SK-N-SH (cell line): Measurements from ENCODE around the gene FAM20B. TPM values are rescaled to one million over a fixed set of nuclear protein-coding genes. Genes with fewer than 3 reads are reported as not detected.
A peak's percentile ranks its signal among the peaks of the same experiment; 100 is the strongest.

Source experiments
- CTCF ChIA-PET: fragments of 300-600, 350-600 bp; formaldehyde crosslinking; extraction: SDS; loops from one replicate; lab custom pipeline; 2021; lab: Yijun Ruan, JAX
- POLR2A ChIA-PET: fragments of 350-600 bp; sonication (Branson Sonifier 250); formaldehyde crosslinking; extraction: SDS; loops from one replicate; lab custom pipeline; 2020; ENCODE audit warnings: antibody characterized with exemption, inconsistent platforms; lab: Yijun Ruan, JAX
- DNase-seq: peaks from one replicate; pipeline ENCODE4 v3.0.0; 2012
- H2AFZ ChIP-seq: fragments of 200-600 bp; sonication (generic); 2 replicates; pipeline ENCODE4 v1.8.1; 2016; ENCODE audit warnings: antibody characterized with exemption, mild to moderate bottlenecking, low read depth
- H3F3A ChIP-seq: fragments of 200-600 bp; sonication (generic); replicated peaks from 2 replicates; pipeline ENCODE3; 2016; ENCODE audit warnings: antibody characterized with exemption, mild to moderate bottlenecking; ENCODE audit not compliant: insufficient read depth
- H3K27ac ChIP-seq, 2 experiments: fragments of 200-500 bp in 1 of 2; fragments of 200-600 bp in 1 of 2; sonication (Bioruptor generic) in 1 of 2; sonication (generic), shearing (Covaris generic) in 1 of 2; 2 replicates each; pipeline versions ENCODE4 v1.5.1 to v1.6.1; 2014 to 2016; ENCODE audit warnings: low read depth in 2 of 2, inconsistent platforms in 1 of 2, low read length in 1 of 2, mild to moderate bottlenecking in 1 of 2, mixed read lengths in 1 of 2
- H3K27me3 ChIP-seq: fragments of 200-600 bp; sonication (generic), shearing (Covaris generic); 2 replicates; pipeline ENCODE4 v1.6.1; 2016; ENCODE audit warnings: mixed run types; ENCODE audit not compliant: insufficient read depth
- H3K36me3 ChIP-seq, 2 experiments: fragments of 200-500 bp in 1 of 2; fragments of 200-600 bp in 1 of 2; sonication (Bioruptor generic) in 1 of 2; sonication (generic) in 1 of 2; replicated peaks in 1 of 2; 2 replicates each; pipeline versions ENCODE3 to v1.5.1; 2014 to 2016; ENCODE audit warnings: low read length in 1 of 2, mild to moderate bottlenecking in 1 of 2; ENCODE audit not compliant: insufficient read depth in 2 of 2, control insufficient read depth in 1 of 2
- H3K4me1 ChIP-seq, 2 experiments: fragments of 200-500 bp in 1 of 2; fragments of 200-600 bp in 1 of 2; sonication (Bioruptor generic) in 1 of 2; sonication (generic), shearing (Covaris generic) in 1 of 2; 2 replicates each; pipeline versions ENCODE4 v1.5.1 to v1.6.1; 2014 to 2016; ENCODE audit warnings: low read depth in 1 of 2, low read length in 1 of 2, mixed run types in 1 of 2; ENCODE audit not compliant: insufficient read depth in 2 of 2, control insufficient read depth in 1 of 2
- H3K4me2 ChIP-seq: fragments of 200-600 bp; sonication (generic), shearing (Covaris generic); 2 replicates; pipeline ENCODE4 v1.6.1; 2017; ENCODE audit warnings: mixed run types
- H3K4me3 ChIP-seq, 2 experiments: fragments of 200-500 bp in 1 of 2; fragments of 200-600 bp in 1 of 2; sonication (Bioruptor generic) in 1 of 2; sonication (generic), shearing (Covaris generic) in 1 of 2; 2 replicates each; pipeline versions ENCODE4 v1.5.1 to v1.8.1; 2014 to 2016; ENCODE audit warnings: low read depth in 2 of 2, inconsistent platforms in 1 of 2, low read length in 1 of 2, mild to moderate bottlenecking in 1 of 2, mixed read lengths in 1 of 2, moderate library complexity in 1 of 2
- H3K79me2 ChIP-seq: fragments of 200-600 bp; sonication (generic); 2 replicates; pipeline ENCODE4 v1.8.1; 2017; ENCODE audit warnings: mild to moderate bottlenecking; ENCODE audit not compliant: insufficient read depth
- H3K9ac ChIP-seq: fragments of 200-600 bp; sonication (generic); 2 replicates; pipeline ENCODE4 v1.6.1; 2017; ENCODE audit warnings: mixed run types
- H3K9me2 ChIP-seq: fragments of 200-600 bp; sonication (generic); 2 replicates; pipeline ENCODE4 v1.6.1; 2017; ENCODE audit warnings: mixed run types
- H3K9me3 ChIP-seq: fragments of 200-600 bp; sonication (generic); 2 replicates; pipeline ENCODE4 v1.6.1; 2017; ENCODE audit warnings: mixed run types, mild to moderate bottlenecking, moderate library complexity
- H4K20me1 ChIP-seq: fragments of 200-600 bp; sonication (generic); 2 replicates; pipeline ENCODE4 v1.6.1; 2017; ENCODE audit warnings: mild to moderate bottlenecking, mixed run types; ENCODE audit not compliant: insufficient read depth
- FOXJ3 ChIP-seq: sonication (generic); formaldehyde crosslinking; IDR thresholded peaks from 2 replicates; pipeline ENCODE4 v1.5.1; 2020; ENCODE audit warnings: mild to moderate bottlenecking, missing genetic modification reagents
- GABPA ChIP-seq: IDR thresholded peaks from 2 replicates; pipeline ENCODE4 v1.4.0; 2012; ENCODE audit warnings: low read depth, mild to moderate bottlenecking
- GATA2 ChIP-seq: sonication (generic); formaldehyde crosslinking; IDR thresholded peaks from 2 replicates; pipeline ENCODE4 v1.5.0; 2020; ENCODE audit warnings: mild to moderate bottlenecking, missing genetic modification reagents
- MXI1 ChIP-seq: IDR thresholded peaks from 2 replicates; pipeline ENCODE4 v1.6.1; 2012; ENCODE audit warnings: mild to moderate bottlenecking, low read depth, low read length, improper control_type of control experiment
- NFIC ChIP-seq: IDR thresholded peaks from 2 replicates; pipeline ENCODE4 v1.4.0; 2012; ENCODE audit warnings: borderline replicate concordance
- USF1 ChIP-seq: IDR thresholded peaks from 2 replicates; pipeline ENCODE4 v1.4.0; 2012; ENCODE audit warnings: low read depth, borderline replicate concordance
- YY1 ChIP-seq: IDR thresholded peaks from 2 replicates; pipeline ENCODE4 v1.4.0; 2012; ENCODE audit warnings: low read depth, mild to moderate bottlenecking
- WGBS: methylation state at CpG from one replicate; pipeline ENCODE4 v1.1.6; 2017; ENCODE audit warnings: low lambda C conversion rate; 5-methylcytosine and 5-hydroxymethylcytosine counted together
- polyA plus RNA-seq, 3 experiments: library from polyadenylated mRNA; depleted of rRNA; stranded (reverse); fragments of >200 nt; gene quantifications; 2 replicates each; pipeline ENCODE4 v1.2.3, GENCODE V29; 2012
- TF ChIP-seq, protein P1 (sequence below): IDR thresholded peaks from 2 replicates; pipeline ENCODE4 v1.6.1; 2012; ENCODE audit warnings: mild to moderate bottlenecking, low read depth, low read length, moderate library complexity
- TF ChIP-seq, protein P2 (sequence below): fragments of 200-600 bp; sonication (generic); IDR thresholded peaks from 2 replicates; pipeline ENCODE4 v1.6.1; 2017; ENCODE audit warnings: antibody characterized with exemption, mild to moderate bottlenecking, moderate library complexity

Gene FAM20B
- polyA plus RNA-seq, 1 of the 3 experiments (the other 2 are of a cell fraction): 14.9 TPM

DNA sequence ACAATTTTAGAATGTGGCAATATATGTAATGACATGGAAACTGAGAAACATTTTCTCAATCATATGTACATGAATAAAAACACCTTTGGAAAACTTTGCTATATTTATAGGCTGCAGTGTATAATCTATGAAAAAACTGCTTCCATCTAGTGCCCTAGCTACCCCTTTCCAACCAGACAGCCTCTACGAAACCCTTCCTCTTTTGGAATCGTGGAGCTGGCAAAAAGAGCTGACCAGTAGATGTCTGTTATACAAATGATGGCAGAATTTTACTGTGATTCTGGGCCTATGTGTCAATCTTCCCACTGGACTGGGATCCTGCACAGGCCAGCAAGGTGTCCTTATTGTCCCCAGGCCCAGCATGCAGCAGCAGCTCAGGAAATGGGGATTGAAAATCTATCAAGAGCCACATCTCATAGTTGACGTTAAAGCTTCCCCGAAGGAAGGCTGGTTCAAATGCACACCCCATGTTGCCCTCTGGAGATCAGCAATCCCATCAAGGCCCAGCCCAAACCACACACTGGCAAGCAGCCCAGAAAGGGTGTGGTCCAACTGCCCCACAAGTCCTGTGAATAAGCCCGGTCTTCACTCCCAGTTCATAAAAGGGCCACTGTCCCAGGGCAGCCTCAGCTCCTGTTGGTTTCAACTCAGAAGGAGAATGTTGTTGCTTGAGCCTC, 8.8 kb upstream of the FAM20B start:
- Histone ChIP-seq H3K36me3 (no peaks in the 10 kb centered on the region), H3K27me3 (no peaks in the 10 kb centered on the region), H2AFZ (peak overlapping the region; percentile 78), H3K4me2 (peak overlapping the region; percentile 31; the same call in 1 of the 2 replicates), H3K9ac (no peak overlapping the region), H3K4me3 (no peak overlapping the region; a peak in 1 of 4 replicates), H3F3A (peaks cover 4% of the 10 kb centered on the region), H3K4me1 (peaks cover 8 to 15% of the 10 kb centered on the region in 2 experiments; a peak in 3 of 4 replicates), H4K20me1 (no peaks in the 10 kb centered on the region)
- TF ChIP-seq, protein P1, sequence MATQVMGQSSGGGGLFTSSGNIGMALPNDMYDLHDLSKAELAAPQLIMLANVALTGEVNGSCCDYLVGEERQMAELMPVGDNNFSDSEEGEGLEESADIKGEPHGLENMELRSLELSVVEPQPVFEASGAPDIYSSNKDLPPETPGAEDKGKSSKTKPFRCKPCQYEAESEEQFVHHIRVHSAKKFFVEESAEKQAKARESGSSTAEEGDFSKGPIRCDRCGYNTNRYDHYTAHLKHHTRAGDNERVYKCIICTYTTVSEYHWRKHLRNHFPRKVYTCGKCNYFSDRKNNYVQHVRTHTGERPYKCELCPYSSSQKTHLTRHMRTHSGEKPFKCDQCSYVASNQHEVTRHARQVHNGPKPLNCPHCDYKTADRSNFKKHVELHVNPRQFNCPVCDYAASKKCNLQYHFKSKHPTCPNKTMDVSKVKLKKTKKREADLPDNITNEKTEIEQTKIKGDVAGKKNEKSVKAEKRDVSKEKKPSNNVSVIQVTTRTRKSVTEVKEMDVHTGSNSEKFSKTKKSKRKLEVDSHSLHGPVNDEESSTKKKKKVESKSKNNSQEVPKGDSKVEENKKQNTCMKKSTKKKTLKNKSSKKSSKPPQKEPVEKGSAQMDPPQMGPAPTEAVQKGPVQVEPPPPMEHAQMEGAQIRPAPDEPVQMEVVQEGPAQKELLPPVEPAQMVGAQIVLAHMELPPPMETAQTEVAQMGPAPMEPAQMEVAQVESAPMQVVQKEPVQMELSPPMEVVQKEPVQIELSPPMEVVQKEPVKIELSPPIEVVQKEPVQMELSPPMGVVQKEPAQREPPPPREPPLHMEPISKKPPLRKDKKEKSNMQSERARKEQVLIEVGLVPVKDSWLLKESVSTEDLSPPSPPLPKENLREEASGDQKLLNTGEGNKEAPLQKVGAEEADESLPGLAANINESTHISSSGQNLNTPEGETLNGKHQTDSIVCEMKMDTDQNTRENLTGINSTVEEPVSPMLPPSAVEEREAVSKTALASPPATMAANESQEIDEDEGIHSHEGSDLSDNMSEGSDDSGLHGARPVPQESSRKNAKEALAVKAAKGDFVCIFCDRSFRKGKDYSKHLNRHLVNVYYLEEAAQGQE: no peak
- TF ChIP-seq NFIC (peak; percentile 73), USF1 (0 out of 2 replicates have a peak, but pooled peaks have one; percentile 16), MXI1 (peak; percentile 44; the same call in 1 of the 2 replicates), GABPA (no peak), GATA2 (peak; percentile 43), FOXJ3 (CRISPR knock-in tag) (0 out of 2 replicates have a peak, but pooled peaks have one; percentile 14), YY1 (no peak)
- TF ChIP-seq, protein P2, sequence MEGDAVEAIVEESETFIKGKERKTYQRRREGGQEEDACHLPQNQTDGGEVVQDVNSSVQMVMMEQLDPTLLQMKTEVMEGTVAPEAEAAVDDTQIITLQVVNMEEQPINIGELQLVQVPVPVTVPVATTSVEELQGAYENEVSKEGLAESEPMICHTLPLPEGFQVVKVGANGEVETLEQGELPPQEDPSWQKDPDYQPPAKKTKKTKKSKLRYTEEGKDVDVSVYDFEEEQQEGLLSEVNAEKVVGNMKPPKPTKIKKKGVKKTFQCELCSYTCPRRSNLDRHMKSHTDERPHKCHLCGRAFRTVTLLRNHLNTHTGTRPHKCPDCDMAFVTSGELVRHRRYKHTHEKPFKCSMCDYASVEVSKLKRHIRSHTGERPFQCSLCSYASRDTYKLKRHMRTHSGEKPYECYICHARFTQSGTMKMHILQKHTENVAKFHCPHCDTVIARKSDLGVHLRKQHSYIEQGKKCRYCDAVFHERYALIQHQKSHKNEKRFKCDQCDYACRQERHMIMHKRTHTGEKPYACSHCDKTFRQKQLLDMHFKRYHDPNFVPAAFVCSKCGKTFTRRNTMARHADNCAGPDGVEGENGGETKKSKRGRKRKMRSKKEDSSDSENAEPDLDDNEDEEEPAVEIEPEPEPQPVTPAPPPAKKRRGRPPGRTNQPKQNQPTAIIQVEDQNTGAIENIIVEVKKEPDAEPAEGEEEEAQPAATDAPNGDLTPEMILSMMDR: no peak
- TF ChIP-seq, all 33 proteins: peak for 5
- Histone ChIP-seq H3K79me2 (no peaks in the 10 kb centered on the region), H3K27ac (peak overlapping the region; percentile 15 to 48; a peak in 3 of 4 replicates), H3K9me3 (no peaks in the 10 kb centered on the region), H3K9me2 (no peaks in the 10 kb centered on the region)
- WGBS: 41% methylated on average over 5 of the region's 5 CpGs
- DNase-seq: peak; percentile 55
- CTCF ChIA-PET: interaction anchor here (0.9 to 2.3 kb wide), 5 partner anchors 14 to 718 kb away, joined by 3 to 21 read pairs (median 3); no protein-coding TSS in a partner anchor
- POLR2A ChIA-PET: no interaction called here
